Transverse colon (tissue), 4 donors: ENCODE data around the gene HAPLN3. TPM values are rescaled to one million over a fixed set of nuclear protein-coding genes. Genes with fewer than 3 reads are reported as not detected.

Experiments
- DNase-seq: peaks from one replicate; pipeline ENCODE4 v3.0.0-alpha.2; 2019
- H3K27ac ChIP-seq, 4 donors: fragments of 200-600 bp; sonication (generic); 2 replicates each; pipeline ENCODE4 v1.5.1; 2016 to 2018; ENCODE audit warnings: inconsistent platforms in 4 of 4
- H3K27me3 ChIP-seq: fragments of 200-600 bp; sonication (generic); 2 replicates; pipeline ENCODE4 v1.5.1; 2017; ENCODE audit warnings: inconsistent platforms
- H3K36me3 ChIP-seq, 4 donors: fragments of 200-600 bp; sonication (generic); 2 replicates each; pipeline ENCODE4 v1.5.1; 2017 to 2019; ENCODE audit warnings: inconsistent platforms in 4 of 4
- H3K4me1 ChIP-seq, 4 donors: fragments of 200-600 bp; sonication (generic); 2 replicates each; pipeline ENCODE4 v1.5.1; 2017 to 2020; ENCODE audit warnings: inconsistent platforms in 4 of 4
- H3K4me3 ChIP-seq, 4 donors: fragments of 200-600 bp; sonication (generic); 1 replicate in 1 of 4; 2 replicates in 3 of 4; pipeline versions ENCODE4 v1.5.1 to v1.6.1; 2017 to 2019; ENCODE audit warnings: inconsistent platforms in 4 of 4
- H3K9me3 ChIP-seq, 2 donors: fragments of 200-600 bp; sonication (generic); 2 replicates each; pipeline ENCODE4 v1.5.1; 2017 to 2019; ENCODE audit warnings: inconsistent platforms in 2 of 2
- EP300 ChIP-seq: sonication (generic); formaldehyde crosslinking; IDR thresholded peaks from one replicate; pipeline ENCODE4 v1.6.1; 2017; ENCODE audit warnings: antibody characterized with exemption, low read depth
- POLR2A ChIP-seq: fragments of 450-650 bp; IDR thresholded peaks from one replicate; pipeline ENCODE4 v1.6.1; 2016; ENCODE audit warnings: antibody characterized with exemption, mild to moderate bottlenecking, moderate library complexity
- POLR2AphosphoS5 ChIP-seq, 3 donors: sonication (generic); formaldehyde crosslinking; IDR thresholded peaks; one replicate each; pipeline ENCODE4 v1.6.1; 2016; ENCODE audit warnings: antibody characterized with exemption in 3 of 3
- WGBS, 2 donors: methylation state at CpG; one replicate each; pipeline ENCODE4 v1.1.5; 2018; ENCODE audit warnings: low coverage in 1 of 2; 5-methylcytosine and 5-hydroxymethylcytosine counted together
- in situ Hi-C, 4 donors: fragments of 200-750 bp; cut with MboI; loops; one replicate each; pipeline versions ENCODE4 v1.15.0 to v1.15.1; 2017; ENCODE audit warnings: low sequenced_read_pairs in 3 of 4, low pct_ligation_motif_present in 1 of 4, low pct_unique_long_range_greater_than_20kb in 1 of 4
- intact Hi-C: fragments of 100-400 bp; cut with DNase I; formaldehyde crosslinking; loops from one replicate; pipeline ENCODE4 v1.15.1; 2023; ENCODE audit warnings: low total_unique reads
- total RNA-seq, 4 donors: library from RNA; depleted of rRNA; stranded (reverse); fragments of >200 nt; gene quantifications; one replicate each; pipeline ENCODE4 v1.1.0, GENCODE V29; 2016
- TF ChIP-seq, protein P1 (sequence below), 5 experiments: fragments of 200-600 bp in 3 of 5; fragments of 450-650 bp in 2 of 5; sonication (generic) in 3 of 5; IDR thresholded peaks; 1 replicate in 2 of 5; 2 replicates in 3 of 5; pipeline ENCODE4 v1.5.1; 2016 to 2017; ENCODE audit warnings: antibody characterized with exemption in 5 of 5, inconsistent platforms in 3 of 5, mild to moderate bottlenecking in 2 of 5, moderate library complexity in 1 of 5

The HAPLN3 gene, protein sequence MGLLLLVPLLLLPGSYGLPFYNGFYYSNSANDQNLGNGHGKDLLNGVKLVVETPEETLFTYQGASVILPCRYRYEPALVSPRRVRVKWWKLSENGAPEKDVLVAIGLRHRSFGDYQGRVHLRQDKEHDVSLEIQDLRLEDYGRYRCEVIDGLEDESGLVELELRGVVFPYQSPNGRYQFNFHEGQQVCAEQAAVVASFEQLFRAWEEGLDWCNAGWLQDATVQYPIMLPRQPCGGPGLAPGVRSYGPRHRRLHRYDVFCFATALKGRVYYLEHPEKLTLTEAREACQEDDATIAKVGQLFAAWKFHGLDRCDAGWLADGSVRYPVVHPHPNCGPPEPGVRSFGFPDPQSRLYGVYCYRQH
- total RNA-seq, result 1 to 10 TPM in 3 of 4 donors, under 1 TPM in 1; 0.37 to 3.8 (median 2.7) TPM

DNA sequence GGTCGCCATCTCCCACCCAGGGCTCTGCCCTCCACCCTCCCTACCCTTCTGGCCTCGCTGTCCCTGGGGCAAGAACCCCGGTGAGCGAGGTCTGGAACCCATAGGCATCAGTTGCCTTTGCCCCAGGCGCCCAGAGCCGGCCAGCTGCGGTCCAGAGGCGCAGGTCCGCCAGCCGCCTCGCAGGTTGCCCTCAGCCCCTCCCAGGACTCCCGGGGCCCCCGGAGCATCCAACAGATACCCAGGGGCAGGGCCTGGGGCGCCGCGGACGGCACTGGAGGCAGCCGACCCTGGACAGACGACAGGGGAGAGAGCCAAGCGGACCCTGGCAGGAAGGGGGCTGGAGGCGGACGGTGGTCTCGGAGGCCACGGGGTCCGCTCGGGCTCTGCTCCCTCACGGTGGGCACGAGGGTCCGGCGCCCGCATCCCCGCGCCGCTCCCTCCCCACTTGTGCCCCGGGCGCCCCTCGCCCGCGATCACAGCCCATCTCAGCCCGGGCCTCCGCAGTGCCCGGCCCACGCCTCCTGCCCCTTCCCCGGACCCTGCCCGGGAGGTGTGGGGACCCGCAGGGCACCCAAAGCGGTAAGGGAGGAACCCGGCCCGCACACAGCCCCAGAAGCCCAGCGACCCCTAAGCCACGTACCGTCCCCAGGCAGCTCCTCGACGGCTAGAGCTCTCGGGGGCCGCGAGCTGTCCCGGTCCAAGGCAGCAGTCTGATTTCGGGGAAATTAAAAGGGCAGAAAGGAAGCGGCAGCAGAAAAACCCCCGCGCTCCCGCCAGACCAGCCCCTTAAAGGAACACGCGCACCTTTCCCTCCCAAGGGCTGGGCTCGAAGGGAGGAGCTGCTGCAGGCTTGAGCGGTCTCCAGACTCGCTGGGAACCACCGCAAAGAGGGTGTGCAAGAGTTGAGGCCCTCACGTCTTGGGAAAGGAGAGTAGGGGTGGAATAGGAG, at the start of gene HAPLN3:
TSS of gene HAPLN3 (minus strand) at position 726 of the 949 bp plus-strand sequence. CDS start 8,246 bp downstream, outside the sequence.
- Histone ChIP-seq H3K9me3 (no peaks in the 10 kb centered on the region), H3K27me3 (peaks cover 27% of the 10 kb centered on the region), H3K27ac (no peak within 1 kb of the TSS), H3K36me3 (no peaks in the 10 kb centered on the region), H3K4me3 (peak within 1 kb of the TSS; percentile 30 to 52 (median 40)), H3K4me1 (peaks cover 14 to 31% (median 26%) of the 10 kb centered on the region in 4 donors)
- TF ChIP-seq POLR2A (no peak), POLR2AphosphoS5 (IDR thresholded peaks at IDR 0.05) (no peak), EP300 (no peak)
- TF ChIP-seq, protein P1, sequence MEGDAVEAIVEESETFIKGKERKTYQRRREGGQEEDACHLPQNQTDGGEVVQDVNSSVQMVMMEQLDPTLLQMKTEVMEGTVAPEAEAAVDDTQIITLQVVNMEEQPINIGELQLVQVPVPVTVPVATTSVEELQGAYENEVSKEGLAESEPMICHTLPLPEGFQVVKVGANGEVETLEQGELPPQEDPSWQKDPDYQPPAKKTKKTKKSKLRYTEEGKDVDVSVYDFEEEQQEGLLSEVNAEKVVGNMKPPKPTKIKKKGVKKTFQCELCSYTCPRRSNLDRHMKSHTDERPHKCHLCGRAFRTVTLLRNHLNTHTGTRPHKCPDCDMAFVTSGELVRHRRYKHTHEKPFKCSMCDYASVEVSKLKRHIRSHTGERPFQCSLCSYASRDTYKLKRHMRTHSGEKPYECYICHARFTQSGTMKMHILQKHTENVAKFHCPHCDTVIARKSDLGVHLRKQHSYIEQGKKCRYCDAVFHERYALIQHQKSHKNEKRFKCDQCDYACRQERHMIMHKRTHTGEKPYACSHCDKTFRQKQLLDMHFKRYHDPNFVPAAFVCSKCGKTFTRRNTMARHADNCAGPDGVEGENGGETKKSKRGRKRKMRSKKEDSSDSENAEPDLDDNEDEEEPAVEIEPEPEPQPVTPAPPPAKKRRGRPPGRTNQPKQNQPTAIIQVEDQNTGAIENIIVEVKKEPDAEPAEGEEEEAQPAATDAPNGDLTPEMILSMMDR (IDR thresholded peaks at IDR 0.05), result no peak
- 2% methylated on average over 26 of the region's 70 CpGs; no CpG with 5 or more reads in 1 of the 2 donors for WGBS, 2 donors
- intact Hi-C loops (no loop called here), in situ Hi-C loops (no loop called here)
- peak; percentile 46 for DNase-seq

DNA sequence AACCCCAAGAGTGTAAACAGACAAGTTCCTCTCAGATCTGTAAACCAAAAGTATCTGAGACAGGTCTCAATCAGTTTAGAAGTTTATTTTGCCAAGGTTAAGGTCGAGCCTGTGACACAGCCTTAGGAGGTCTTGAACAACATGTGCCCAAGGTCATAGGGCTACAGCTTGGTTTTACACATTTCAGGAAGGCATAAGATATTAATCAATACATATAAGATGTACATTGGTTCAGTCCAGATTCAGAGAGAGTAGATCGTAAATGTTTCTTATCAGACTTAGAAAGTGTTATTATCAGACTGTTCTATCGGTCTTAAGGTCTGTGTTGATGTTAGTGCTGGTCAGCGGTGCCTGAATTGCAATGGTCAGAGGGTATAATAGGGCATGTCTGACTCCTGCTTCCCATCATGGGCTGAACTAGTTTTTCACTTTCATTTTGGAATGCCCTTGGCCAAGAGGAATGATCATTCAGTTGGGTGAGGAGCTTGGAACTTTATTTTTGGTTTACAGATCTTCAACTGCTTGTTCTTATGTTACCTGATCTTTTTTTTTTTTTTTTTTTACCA, 44.8 kb upstream of the HAPLN3 start:
- H3K4me1 ChIP-seq, result no peaks in the 10 kb centered on the region
- 57 to 70% methylated on average over 4 of the region's 4 CpGs for WGBS, 2 donors
- DNase-seq, result no peak
- no peaks in the 10 kb centered on the region for H3K36me3 ChIP-seq
- H3K4me3 ChIP-seq, result no peak overlapping the region
- no peaks in the 10 kb centered on the region for H3K9me3 ChIP-seq
- intact Hi-C loops, result no loop called here
- TF ChIP-seq POLR2A (no peak), POLR2AphosphoS5 (IDR thresholded peaks at IDR 0.05) (no peak), EP300 (no peak)
- TF ChIP-seq, protein P1 (IDR thresholded peaks at IDR 0.05), result no peak
- in situ Hi-C loops, result no loop called here
- H3K27me3 ChIP-seq, result no peaks in the 10 kb centered on the region
- no peak overlapping the region for H3K27ac ChIP-seq

DNA sequence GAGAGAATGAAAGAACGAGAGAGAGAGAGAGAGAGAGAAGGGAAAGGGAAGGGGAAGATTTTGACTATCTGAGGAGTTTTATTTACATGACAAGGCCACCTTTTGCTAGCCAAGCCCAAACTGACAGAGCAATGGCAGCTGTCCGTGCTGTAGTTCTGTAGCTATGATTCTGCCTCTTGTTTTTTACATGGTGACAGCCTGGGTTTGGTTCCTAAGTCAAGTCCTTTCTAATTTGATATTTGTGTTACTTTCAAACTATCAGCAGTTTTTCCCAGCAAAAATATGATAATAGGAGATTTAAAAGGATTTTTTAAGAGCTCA, 44.1 kb upstream of the HAPLN3 start:
- no peaks in the 10 kb centered on the region for H3K36me3 ChIP-seq
- TF ChIP-seq POLR2AphosphoS5 (IDR thresholded peaks at IDR 0.05) (no peak), POLR2A (no peak), EP300 (no peak)
- TF ChIP-seq, protein P1 (IDR thresholded peaks at IDR 0.05), result no peak
- H3K27ac ChIP-seq, result no peak overlapping the region
- no peaks in the 10 kb centered on the region for H3K27me3 ChIP-seq
- intact Hi-C loops, result no loop called here
- H3K9me3 ChIP-seq, result no peaks in the 10 kb centered on the region
- no peaks in the 10 kb centered on the region for H3K4me1 ChIP-seq
- in situ Hi-C loops, result no loop called here
- H3K4me3 ChIP-seq, result no peak overlapping the region
- 79 to 90% methylated on average over 2 of the region's 2 CpGs for WGBS, 2 donors
- DNase-seq, result no peak
